HG03575 (cell line): ENCODE measurements around the gene AGO3.

Experiments
- ATAC-seq: cut with Tn5 transposase; IDR thresholded peaks from one replicate; pipeline ENCODE4 v1.9.1; 2021; ENCODE audit not compliant: unreplicated experiment, insufficient number of reproducible peaks, low FRiP score; ENCODE audit errors: extremely low read depth

AGO3 gene

GRCh38 chr1:36089393-36090121 lies 158.7 kb downstream of the AGO3 start:
- no peak for ATAC-seq

GRCh38 chr1:36091141-36091540 lies 160.2 kb downstream of the AGO3 start:
- no peak for ATAC-seq

GRCh38 chr1:36091698-36092097 lies 160.8 kb downstream of the AGO3 start:
- ATAC-seq = no peak

GRCh38 chr1:36092166-36092797 lies 161.4 kb downstream of the AGO3 start:
- ATAC-seq = no peak

- no peak for ATAC-seq
These were observed 161.9 kb downstream of the AGO3 start for GRCh38 chr1:36092798-36093185.

GRCh38 chr1:36093226-36093625 lies 162.3 kb downstream of the AGO3 start:
- no peak for ATAC-seq

GRCh38 chr1:36093929-36094328 lies 163.0 kb downstream of the AGO3 start:
- ATAC-seq = no peak

- ATAC-seq = no peak
These were observed 163.7 kb downstream of the AGO3 start for GRCh38 chr1:36094621-36095061.

- no peak for ATAC-seq
These were observed 165.0 kb downstream of the AGO3 start for GRCh38 chr1:36095760-36096405.

- no peak for ATAC-seq
These were observed 165.9 kb downstream of the AGO3 start for GRCh38 chr1:36096500-36097432.

GRCh38 chr1:36097693-36098585 lies 167.0 kb downstream of the AGO3 start:
- ATAC-seq = no peak

- no peak for ATAC-seq
These were observed 167.9 kb downstream of the AGO3 start for GRCh38 chr1:36098650-36099365.

- no peak for ATAC-seq
These were observed 168.9 kb downstream of the AGO3 start for GRCh38 chr1:36099681-36100341.

GRCh38 chr1:36100376-36100775 lies 169.5 kb downstream of the AGO3 start:
- ATAC-seq = no peak

GRCh38 chr1:36101546-36101945 lies 170.6 kb downstream of the AGO3 start:
- no peak for ATAC-seq

GRCh38 chr1:36106269-36106668 lies 175.4 kb downstream of the AGO3 start:
- ATAC-seq = no peak

GRCh38 chr1:36107394-36107793 lies 176.5 kb downstream of the AGO3 start:
- ATAC-seq = no peak
